Measurements from ENCODE around the gene AHRR.

AHRR gene

DNA sequence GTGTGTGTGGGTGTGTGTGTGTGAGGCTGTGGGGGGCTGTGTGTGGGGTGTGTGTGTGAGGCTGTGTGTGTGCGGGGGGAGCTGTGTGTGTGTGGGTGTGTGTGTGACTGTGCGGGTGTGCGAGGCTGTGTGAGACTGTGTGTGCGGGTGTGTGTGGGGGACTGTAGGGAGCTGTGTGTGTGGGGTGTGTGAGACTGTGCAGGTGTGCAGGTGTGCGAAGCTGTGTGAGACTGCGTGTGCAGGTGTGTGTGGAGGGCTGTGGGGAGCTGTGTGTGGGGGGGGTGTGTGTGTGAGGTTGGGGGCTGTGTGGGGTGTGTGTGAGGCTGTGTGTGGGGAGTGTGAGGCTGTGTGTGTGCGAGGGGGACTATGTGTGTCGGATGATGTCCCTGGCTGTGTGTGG is 23.2 kb downstream of the AHRR start:
- DNase-seq (ENCODE audit: insufficient read length, low spot score) (no peak), FAIRE-seq (no peak)
- no peak for TF ChIP-seq CTCF (IDR thresholded peaks at IDR 0.05; ENCODE audit: insufficient read depth, missing control alignments)

- no peak for TF ChIP-seq CTCF (IDR thresholded peaks at IDR 0.05; ENCODE audit: insufficient read depth, missing control alignments)
These were observed 24.1 kb downstream of the AHRR start for GRCh38 chr5:345404-346195.

DNA sequence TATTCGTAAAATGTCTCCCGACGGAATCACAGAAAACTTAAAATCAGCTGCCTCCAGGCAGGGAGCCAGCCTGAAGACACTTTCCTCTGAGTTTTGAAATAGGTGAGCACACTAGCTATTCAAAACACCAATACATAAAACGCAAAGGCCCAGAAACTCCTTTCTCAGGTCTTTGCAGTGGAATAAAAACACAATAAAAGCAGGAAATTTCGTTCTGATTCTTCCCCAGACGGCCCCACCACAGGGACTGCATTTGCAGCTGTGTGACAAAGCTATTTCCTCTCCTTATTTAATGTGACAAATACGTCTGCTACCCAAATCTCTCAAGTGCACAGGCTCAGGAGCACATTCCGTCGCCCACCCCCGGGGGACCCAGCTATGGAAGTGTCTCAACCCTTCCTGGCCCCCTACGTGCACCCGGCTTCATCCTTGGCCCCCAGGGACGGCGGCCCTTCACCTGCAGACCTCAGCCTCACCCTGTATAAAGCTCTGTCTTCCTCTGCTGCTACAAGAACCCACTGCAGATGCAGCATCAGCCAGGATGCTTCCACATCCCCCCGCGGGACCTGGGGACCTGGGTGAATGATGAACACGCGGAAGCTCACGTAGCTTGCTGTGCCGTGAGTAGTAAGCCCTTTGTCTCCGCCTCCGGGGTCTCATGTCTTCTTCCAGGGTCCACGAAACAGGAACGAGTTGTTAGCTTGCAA is 24.9 kb downstream of the AHRR start:
- TF ChIP-seq CTCF (IDR thresholded peaks at IDR 0.05; ENCODE audit: insufficient read depth, missing control alignments) = no peak
- FAIRE-seq (no peak), DNase-seq (ENCODE audit: insufficient read length, low spot score) (no peak)

More at GRCh38 chr5:345404-346195, 24.1 kb downstream of the AHRR start:
- no peak for FAIRE-seq
- DNase-seq (ENCODE audit: insufficient read length, low spot score) = no peak

GRCh38 chr5:347712-348284 is 26.3 kb downstream of the AHRR start:
- no peak for DNase-seq (ENCODE audit: insufficient read length, low spot score)
- no peak for TF ChIP-seq CTCF (IDR thresholded peaks at IDR 0.05; ENCODE audit: insufficient read depth, missing control alignments)
- FAIRE-seq = no peak

DNA sequence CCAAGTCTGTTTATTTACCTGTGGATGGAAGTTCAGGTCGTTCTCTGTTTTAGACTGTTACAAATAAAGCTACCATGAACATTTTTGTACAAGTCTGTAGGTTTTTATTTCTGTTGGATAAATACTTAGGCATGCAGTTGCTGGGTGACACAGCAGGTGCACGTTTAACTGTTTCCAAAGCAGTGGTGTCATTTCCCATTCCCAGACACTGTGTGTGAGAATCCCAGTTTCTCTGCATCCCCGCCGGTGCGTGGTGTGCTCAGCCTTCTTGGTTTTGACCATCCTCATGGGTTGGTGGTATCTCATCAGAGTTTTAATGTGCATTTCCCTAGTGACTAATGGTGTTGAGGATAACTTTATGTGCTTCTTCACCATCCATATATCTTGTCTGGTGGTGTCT is 27.2 kb downstream of the AHRR start:
- no peak for TF ChIP-seq CTCF (IDR thresholded peaks at IDR 0.05; ENCODE audit: insufficient read depth, missing control alignments)
- no peak for FAIRE-seq
- no peak for DNase-seq (ENCODE audit: insufficient read length, low spot score)

DNA sequence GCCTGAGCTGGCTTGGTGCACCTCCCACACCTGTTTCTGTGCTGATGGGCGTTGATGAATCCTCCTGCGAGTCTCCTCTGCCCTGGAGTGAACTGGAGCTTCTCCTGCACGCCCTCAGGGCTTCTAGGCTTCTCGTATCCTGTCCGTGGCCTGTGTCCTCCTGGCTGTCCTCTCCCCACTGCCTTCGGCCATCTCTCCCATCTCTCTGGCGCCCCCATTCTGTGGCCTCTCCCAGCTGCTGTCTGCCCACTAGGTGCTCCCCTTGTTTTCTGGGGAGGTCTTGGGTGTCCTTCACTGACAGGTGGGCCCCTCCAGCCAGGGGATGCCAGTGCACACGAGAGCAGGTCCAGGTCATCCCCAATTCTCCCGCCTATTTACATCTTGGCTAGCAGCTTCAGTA is 28.8 kb downstream of the AHRR start:
- TF ChIP-seq CTCF (IDR thresholded peaks at IDR 0.05; ENCODE audit: insufficient read depth, missing control alignments) = no peak
- no peak for FAIRE-seq
- no peak for DNase-seq (ENCODE audit: insufficient read length, low spot score)
